H1 (cell line): ENCODE data around the gene SYNRG. TPM values are rescaled to one million over a fixed set of nuclear protein-coding genes. Genes with fewer than 3 reads are reported as not detected.

Source experiments
- CTCF ChIA-PET: fragments of 300-600 bp; sonication (Branson Sonifier 250); formaldehyde crosslinking; loops from one replicate; lab custom pipeline; 2021; ENCODE audit not compliant: partially characterized antibody; lab: Charles Lee
- POLR2A ChIA-PET: fragments of 300-600 bp; sonication (Branson Sonifier 250); formaldehyde crosslinking; loops from one replicate; lab custom pipeline; 2021; ENCODE audit warnings: inconsistent platforms; ENCODE audit not compliant: partially characterized antibody; lab: Charles Lee
- DNase-seq, 2 experiments: peaks; one replicate each; pipeline versions ENCODE4 v3.0.0 to v3.0.0-alpha.2; 2010 to 2022; ENCODE audit warnings: low spot score in 2 of 2, low read depth in 1 of 2, mixed read lengths in 1 of 2
- FAIRE-seq: peaks from 2 replicates; lab custom pipeline; 2011; peaks lifted over from hg19 to GRCh38; lab: Jason Lieb, UNC
- H2AFZ ChIP-seq: 2 replicates; pipeline ENCODE4 v1.8.1; 2012; ENCODE audit warnings: low read length, inconsistent platforms
- H2AK5ac ChIP-seq: 2 replicates; pipeline ENCODE4 v1.6.1; 2013; ENCODE audit warnings: low read depth, low read length
- H2BK120ac ChIP-seq: replicated peaks from 2 replicates; pipeline ENCODE3; 2013; ENCODE audit warnings: low read depth, low read length, inconsistent platforms
- H2BK12ac ChIP-seq: 2 replicates; pipeline ENCODE4 v1.6.1; 2013; ENCODE audit warnings: low read depth, low read length
- H2BK15ac ChIP-seq: 2 replicates; pipeline ENCODE4 v1.6.1; 2013; ENCODE audit warnings: low read length
- H2BK20ac ChIP-seq: 2 replicates; pipeline ENCODE4 v1.6.1; 2013; ENCODE audit warnings: low read length
- H2BK5ac ChIP-seq: 2 replicates; pipeline ENCODE4 v1.6.1; 2013; ENCODE audit warnings: low read depth, low read length
- H3K14ac ChIP-seq: 2 replicates; pipeline ENCODE4 v1.6.1; 2013; ENCODE audit warnings: inconsistent platforms; ENCODE audit not compliant: insufficient read length
- H3K18ac ChIP-seq: 2 replicates; pipeline ENCODE4 v1.6.1; 2013; ENCODE audit warnings: low read length; ENCODE audit errors: extremely low read depth
- H3K23ac ChIP-seq: 2 replicates; pipeline ENCODE4 v1.6.1; 2013; ENCODE audit warnings: inconsistent platforms; ENCODE audit not compliant: insufficient read length
- H3K23me2 ChIP-seq: 2 replicates; pipeline ENCODE4 v1.6.1; 2013; ENCODE audit warnings: low read depth, low read length
- H3K27ac ChIP-seq: 2 replicates; pipeline ENCODE4 v1.6.1; 2011; ENCODE audit warnings: low read depth, low read length, inconsistent platforms
- H3K27me3 ChIP-seq, 4 experiments: replicated peaks in 1 of 4; 1 replicate in 1 of 4; 2 replicates in 3 of 4; pipeline versions ENCODE4 v1.6.1 to v1.8.1; 2011 to 2013; ENCODE audit warnings: low read length in 3 of 4, mild to moderate bottlenecking in 3 of 4, inconsistent platforms in 2 of 4, mixed read lengths in 2 of 4, moderate library complexity in 1 of 4; ENCODE audit not compliant: control insufficient read depth in 3 of 4, insufficient read depth in 3 of 4; ENCODE audit errors: extremely low read depth in 1 of 4
- H3K36me3 ChIP-seq, 4 experiments: 2 replicates each; pipeline versions ENCODE4 v1.6.1 to v1.8.1; 2011 to 2013; ENCODE audit warnings: mild to moderate bottlenecking in 4 of 4, low read length in 3 of 4, moderate library complexity in 2 of 4, control low read depth in 1 of 4, inconsistent platforms in 1 of 4; ENCODE audit not compliant: insufficient read depth in 4 of 4, control insufficient read depth in 2 of 4
- H3K4ac ChIP-seq: replicated peaks from 2 replicates; pipeline ENCODE3; 2013; ENCODE audit warnings: low read length, low read depth, mixed read lengths, inconsistent platforms; ENCODE audit not compliant: insufficient read length
- H3K4me1 ChIP-seq, 4 experiments: replicated peaks in 1 of 4; 1 replicate in 1 of 4; 2 replicates in 3 of 4; pipeline versions ENCODE4 v1.6.1 to v1.8.1; 2011 to 2013; ENCODE audit warnings: low read length in 3 of 4, inconsistent platforms in 2 of 4, mixed read lengths in 1 of 4; ENCODE audit not compliant: insufficient read depth in 4 of 4, control insufficient read depth in 3 of 4
- H3K4me2 ChIP-seq, 2 experiments: 2 replicates each; pipeline versions ENCODE4 v1.6.1 to v1.8.1; 2011 to 2013; ENCODE audit warnings: low read depth in 2 of 2, low read length in 2 of 2, control low read depth in 1 of 2, inconsistent platforms in 1 of 2, mild to moderate bottlenecking in 1 of 2; ENCODE audit not compliant: insufficient read depth in 1 of 2
- H3K4me3 ChIP-seq, 4 experiments: fragments of 200-600, 300-600 bp in 1 of 4; sonication (generic), shearing (Covaris generic), sonication (Bioruptor Twin) in 1 of 4; 2 replicates each; pipeline versions ENCODE4 v1.5.1 to v1.8.1; 2011 to 2016; ENCODE audit warnings: low read length in 4 of 4, low read depth in 3 of 4, control low read depth in 2 of 4, inconsistent platforms in 2 of 4, mild to moderate bottlenecking in 2 of 4, mixed read lengths in 1 of 4, moderate library complexity in 1 of 4; ENCODE audit not compliant: insufficient read depth in 2 of 4; ENCODE audit errors: extremely low read depth in 1 of 4
- H3K56ac ChIP-seq: replicated peaks from 2 replicates; pipeline ENCODE3; 2013; ENCODE audit warnings: low read depth, mild to moderate bottlenecking, mixed read lengths, low read length, inconsistent platforms; ENCODE audit not compliant: insufficient read length
- H3K79me1 ChIP-seq: 2 replicates; pipeline ENCODE4 v1.6.1; 2013; ENCODE audit warnings: low read depth, low read length, control low read depth
- H3K79me2 ChIP-seq, 2 experiments: 2 replicates each; pipeline versions ENCODE4 v1.6.1 to v1.8.1; 2012 to 2013; ENCODE audit warnings: low read length in 2 of 2, mild to moderate bottlenecking in 2 of 2, inconsistent platforms in 1 of 2; ENCODE audit not compliant: insufficient read depth in 2 of 2, control insufficient read depth in 1 of 2
- H3K9ac ChIP-seq, 4 experiments: replicated peaks in 1 of 4; 1 replicate in 1 of 4; 2 replicates in 3 of 4; pipeline versions ENCODE4 v1.6.1 to v1.8.1; 2011 to 2013; ENCODE audit warnings: low read depth in 3 of 4, low read length in 3 of 4, control low read depth in 2 of 4, mild to moderate bottlenecking in 2 of 4, moderate library complexity in 2 of 4, inconsistent platforms in 1 of 4; ENCODE audit errors: extremely low read depth in 1 of 4
- H3K9me3 ChIP-seq, 2 experiments: 2 replicates each; pipeline versions ENCODE4 v1.6.1 to v1.8.1; 2012 to 2013; ENCODE audit warnings: mild to moderate bottlenecking in 2 of 2, moderate library complexity in 2 of 2, control low read depth in 1 of 2, inconsistent platforms in 1 of 2, low read depth in 1 of 2, low read length in 1 of 2, mixed read lengths in 1 of 2; ENCODE audit not compliant: insufficient read depth in 2 of 2
- H4K20me1 ChIP-seq, 2 experiments: replicated peaks in 1 of 2; 2 replicates each; pipeline versions ENCODE3 to v1.8.1; 2011 to 2013; ENCODE audit warnings: inconsistent platforms in 2 of 2, low read length in 2 of 2, mild to moderate bottlenecking in 1 of 2; ENCODE audit not compliant: insufficient read depth in 2 of 2, control insufficient read depth in 1 of 2
- H4K5ac ChIP-seq: 2 replicates; pipeline ENCODE4 v1.6.1; 2013; ENCODE audit warnings: low read length, low read depth, mixed read lengths, inconsistent platforms; ENCODE audit not compliant: insufficient read length
- H4K8ac ChIP-seq: 2 replicates; pipeline ENCODE4 v1.8.0; 2013; ENCODE audit warnings: mild to moderate bottlenecking, moderate library complexity, low read length, inconsistent platforms; ENCODE audit not compliant: insufficient read depth; ENCODE audit errors: extremely low read depth
- H4K91ac ChIP-seq: replicated peaks from 2 replicates; pipeline ENCODE3; 2013; ENCODE audit warnings: low read length, mixed read lengths, inconsistent platforms; ENCODE audit not compliant: insufficient read length
- WGBS, 2 experiments: shearing (Covaris generic) in 1 of 2; methylation state at CpG; one replicate each; pipeline versions ENCODE4 v1.1.6 to v1.1.7; 2013 to 2015; ENCODE audit warnings: low lambda C conversion rate in 2 of 2, mixed read lengths in 2 of 2, inconsistent platforms in 1 of 2, low coverage in 1 of 2, missing lambda C conversion rate in 1 of 2; ENCODE audit not compliant: insufficient replicate concordance in 2 of 2, insufficient coverage in 1 of 2, insufficient read length in 1 of 2; ENCODE audit errors: extremely low coverage in 1 of 2, missing lambda C conversion rate in 1 of 2; 5-methylcytosine and 5-hydroxymethylcytosine counted together
- polyA plus RNA-seq, 7 experiments: library from polyadenylated mRNA; depleted of rRNA in 3 of 7; stranded (reverse) in 5 of 7; unstranded in 2 of 7; fragments of >200 nt in 5 of 7; fragments of 200-250 nt in 2 of 7; gene quantifications; 1 replicate in 5 of 7; 2 replicates in 1 of 7; 4 replicates in 1 of 7; pipeline versions ENCODE4 v1.2.1 to v1.2.3, GENCODE V29; 2011 to 2013; ENCODE audit warnings: missing spikeins in 2 of 7, mixed read lengths in 2 of 7
- total RNA-seq: library from RNA; stranded (reverse); fragmentation: NEBNext Ultra II Directional; extraction: Animal tissue kit (Norgen Biotek cat#: 25700); gene quantifications from 2 replicates; pipeline ENCODE4 v1.2.1, GENCODE V29; 2021

The SYNRG gene
- total and polyA plus RNA-seq, 2 of the 8 experiments (the other 6 are each of a cell fraction or from before 2014, with no cell fraction given) = 7.7 to 31.7 TPM

- H2AFZ ChIP-seq = no peak overlapping the region
- no peak for DNase-seq
- H2AK5ac ChIP-seq = no peak overlapping the region
- H3K14ac ChIP-seq = no peak overlapping the region
- H2BK120ac ChIP-seq = no peak overlapping the region
- H3K18ac ChIP-seq = no peak overlapping the region
- CTCF ChIA-PET = interaction anchor here (1.0 to 5.0 kb wide), 4 partner anchors 10 to 33 kb away, joined by 3 to 19 read pairs (median 8); no protein-coding TSS in a partner anchor
- H3K23me2 ChIP-seq = no peaks in the 10 kb centered on the region
- no peak overlapping the region for H4K8ac ChIP-seq
- no peak overlapping the region for H3K56ac ChIP-seq
- no peaks in the 10 kb centered on the region for H3K9me3 ChIP-seq
- POLR2A ChIA-PET = no interaction called here
- no peak overlapping the region for H3K23ac ChIP-seq
- FAIRE-seq = no peak
- H3K4me1 ChIP-seq = no peaks in the 10 kb centered on the region
- H4K20me1 ChIP-seq = peaks cover 0 to 1% of the 10 kb centered on the region in 2 experiments
- H3K79me1 ChIP-seq = no peaks in the 10 kb centered on the region
- no peak overlapping the region for H2BK5ac ChIP-seq
- no peak overlapping the region for H4K91ac ChIP-seq
- no peak overlapping the region for H3K9ac ChIP-seq
- no peak overlapping the region for H2BK15ac ChIP-seq
- peaks cover 0 to 1% (median 0%) of the 10 kb centered on the region in 4 experiments; a peak in 1 of 7 replicates for H3K27me3 ChIP-seq
- H3K79me2 ChIP-seq = no peaks in the 10 kb centered on the region
- 94% methylated on average over 3 of the region's 3 CpGs; no CpG with 5 or more reads in 1 of the 2 experiments for WGBS, 2 experiments
- no peak overlapping the region for H3K4ac ChIP-seq
- no peak overlapping the region for H2BK20ac ChIP-seq
- H3K4me3 ChIP-seq = no peak overlapping the region
- no peak overlapping the region for H4K5ac ChIP-seq
- H2BK12ac ChIP-seq = no peak overlapping the region
- peaks cover 2 to 13% (median 9%) of the 10 kb centered on the region in 4 experiments; a peak in 7 of 8 replicates for H3K36me3 ChIP-seq
- no peak overlapping the region for H3K4me2 ChIP-seq
- H3K27ac ChIP-seq = no peak overlapping the region
Observed at GRCh38 chr17:37555386-37555785, 53.8 kb downstream of the SYNRG start.
